Motor neuron (in vitro differentiated cells): ENCODE data around the gene TLR9. TPM values are rescaled to one million over a fixed set of nuclear protein-coding genes. Genes with fewer than 3 reads are reported as not detected.

Experiments
- ATAC-seq, 8 experiments: fragments of 200-7000 bp; cut with Tn5 transposase; replicated peaks in 6 of 8; 2 replicates each; pipeline ENCODE4 v1.8.0; 2021; ENCODE audit warnings: mild to moderate bottlenecking in 8 of 8, moderate library complexity in 8 of 8
- H3K27ac ChIP-seq, 2 donors: fragments of 250-450 bp; sonication (Bioruptor Pico); 2 replicates each; pipeline ENCODE4 v1.9.0; 2021; ENCODE audit warnings: antibody characterized with exemption in 2 of 2, mild to moderate bottlenecking in 2 of 2, moderate library complexity in 1 of 2
- H3K4me1 ChIP-seq, 2 donors: fragments of 250-450 bp; sonication (Bioruptor Pico); replicated peaks in 1 of 2; 2 replicates each; pipeline ENCODE4 v1.6.1; 2021; ENCODE audit warnings: antibody characterized with exemption in 2 of 2, mild to moderate bottlenecking in 2 of 2, moderate library complexity in 1 of 2
- H3K4me3 ChIP-seq, 5 donors: fragments of 250-450 bp; sonication (Bioruptor Pico); 2 replicates each; pipeline ENCODE4 v1.9.0; 2021; ENCODE audit warnings: antibody characterized with exemption in 5 of 5, mild to moderate bottlenecking in 5 of 5, moderate library complexity in 4 of 5
- WGBS, 10 experiments: fragments of 450-650 bp; shearing (Covaris generic); methylation state at CpG; one replicate each; pipeline ENCODE4 v1.0.0; 2022; 5-methylcytosine and 5-hydroxymethylcytosine counted together
- in situ Hi-C, 9 experiments: fragments of 400-800 bp; cut with MboI; loops; one replicate each; pipeline ENCODE4 v1.15.0; 2021; ENCODE audit warnings: low sequenced_read_pairs in 9 of 9, low pct_unique_long_range_greater_than_20kb in 2 of 9; ENCODE audit not compliant: unreplicated experiment in 9 of 9
- total RNA-seq, 8 experiments: library from RNA; unstranded; fragments of 300-600 nt; gene quantifications; 2 replicates each; pipeline versions ENCODE4 v1.2.3 to v1.2.4, GENCODE V29; 2022

TLR9 gene
- total RNA-seq, 8 experiments from 2014 or later = 0.08 to 0.29 (median 0.17) TPM; not detected in 2

DNA sequence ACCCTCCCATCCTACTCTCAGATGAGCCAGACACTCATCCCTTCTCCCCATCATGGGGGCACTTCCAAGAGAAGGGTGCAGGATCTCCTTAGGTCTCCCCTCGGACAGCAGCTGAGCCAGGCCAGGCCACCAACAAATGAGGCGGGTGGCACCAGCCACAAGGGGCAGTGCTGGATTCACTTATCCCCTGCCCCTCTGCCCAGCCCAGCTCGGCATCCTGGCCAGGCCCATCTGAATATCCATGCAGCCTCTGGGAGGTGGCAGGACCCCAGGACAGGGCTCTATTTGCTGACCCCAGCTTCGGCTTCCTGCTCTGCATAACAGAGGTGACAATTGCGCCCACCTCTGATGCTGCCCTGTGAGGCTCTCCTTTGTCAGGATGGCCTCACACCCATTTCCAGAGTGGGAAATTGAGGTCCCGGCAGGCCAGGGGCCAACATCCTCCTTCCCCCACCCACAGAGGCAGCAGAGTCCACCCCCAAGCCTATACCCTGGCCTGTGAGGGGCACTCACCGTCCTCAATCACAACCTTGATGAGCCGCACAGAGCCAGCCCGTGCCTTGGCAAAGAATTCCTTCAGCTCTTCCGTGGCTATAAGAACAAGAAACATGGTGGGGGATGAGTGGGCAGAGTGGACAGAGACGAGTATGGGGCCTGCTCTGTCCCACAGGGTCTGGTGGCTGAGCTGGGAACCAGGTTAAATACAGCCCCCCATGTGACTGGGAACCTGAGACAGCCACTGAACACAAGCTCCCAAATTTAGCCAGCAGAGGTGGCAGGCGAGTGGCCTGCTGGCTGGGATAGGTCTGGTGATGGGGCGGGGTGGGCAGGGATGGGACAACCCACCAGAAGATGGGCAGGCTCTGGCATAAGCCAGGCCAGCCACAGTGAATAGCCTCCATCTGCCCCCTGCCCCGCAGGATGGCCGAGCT, 9.3 kb upstream of the TLR9 start:
- no peak for ATAC-seq
- Histone ChIP-seq H3K4me1 (peaks cover 23 to 24% of the 10 kb centered on the region in 2 donors), H3K27ac (no peak overlapping the region), H3K4me3 (no peak overlapping the region)
- 53 to 100% (median 90%) methylated on average over 1 to 3 of the region's 15 CpGs; no CpG with 5 or more reads in 7 of the 10 experiments for WGBS, 10 experiments
- in situ Hi-C loops = no loop called here

DNA sequence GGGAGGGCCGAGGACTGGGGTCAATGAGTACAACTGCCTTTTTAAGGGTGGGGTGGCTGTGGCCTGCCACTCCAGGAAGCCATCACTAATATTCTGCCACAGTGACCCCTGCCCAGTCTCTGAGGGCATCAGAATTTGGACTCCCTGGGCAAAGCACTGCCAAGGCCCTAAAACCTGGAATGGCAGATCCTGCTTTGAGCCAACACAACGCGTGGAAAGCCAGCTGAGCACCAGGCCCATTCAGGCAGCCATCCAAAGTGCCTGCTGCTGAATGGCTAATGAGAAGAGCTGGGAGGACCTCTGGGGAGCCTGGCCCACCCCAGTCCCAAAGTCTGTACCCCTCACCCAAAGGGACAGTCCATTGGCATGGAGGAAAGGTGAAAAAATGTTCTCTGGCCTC, 8.5 kb upstream of the TLR9 start:
- H3K4me3 ChIP-seq = no peak overlapping the region
- peaks cover 22% of the 10 kb centered on the region in 2 donors for H3K4me1 ChIP-seq
- no peak for ATAC-seq
- WGBS, 10 experiments = 100% methylated on average over 1 to 2 of the region's 3 CpGs; no CpG with 5 or more reads in 7 of the 10 experiments
- no peak overlapping the region for H3K27ac ChIP-seq
- in situ Hi-C loops = no loop called here

DNA sequence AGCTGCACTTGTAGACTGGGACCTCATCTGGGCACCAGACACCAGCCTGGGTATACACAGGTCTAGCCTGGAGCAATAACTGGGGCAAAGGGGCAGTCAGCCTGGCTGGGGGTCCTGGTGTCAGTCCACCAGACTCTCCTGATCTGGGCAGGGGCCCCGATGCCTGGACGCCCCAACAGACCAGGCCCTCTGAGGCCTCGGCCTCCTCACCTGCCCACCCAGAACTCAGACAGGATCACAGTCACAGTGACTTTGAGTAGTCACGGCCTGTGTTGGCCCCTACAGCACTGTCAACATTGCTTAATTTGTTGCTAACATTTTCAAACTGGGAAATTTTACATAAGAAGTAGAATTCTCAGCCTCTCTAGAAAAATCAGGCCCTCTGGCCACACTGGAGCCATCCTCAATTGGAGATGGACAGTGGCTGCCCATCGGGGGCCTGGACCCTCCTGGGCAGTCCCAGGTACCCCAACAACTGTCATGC, 7.7 kb upstream of the TLR9 start:
- Histone ChIP-seq H3K27ac (no peak overlapping the region), H3K4me1 (peaks cover 20 to 22% of the 10 kb centered on the region in 2 donors), H3K4me3 (no peak overlapping the region)
- in situ Hi-C loops = no loop called here
- 90 to 100% methylated on average over 2 to 4 of the region's 5 CpGs; no CpG with 5 or more reads in 8 of the 10 experiments for WGBS, 10 experiments
- no peak for ATAC-seq

DNA sequence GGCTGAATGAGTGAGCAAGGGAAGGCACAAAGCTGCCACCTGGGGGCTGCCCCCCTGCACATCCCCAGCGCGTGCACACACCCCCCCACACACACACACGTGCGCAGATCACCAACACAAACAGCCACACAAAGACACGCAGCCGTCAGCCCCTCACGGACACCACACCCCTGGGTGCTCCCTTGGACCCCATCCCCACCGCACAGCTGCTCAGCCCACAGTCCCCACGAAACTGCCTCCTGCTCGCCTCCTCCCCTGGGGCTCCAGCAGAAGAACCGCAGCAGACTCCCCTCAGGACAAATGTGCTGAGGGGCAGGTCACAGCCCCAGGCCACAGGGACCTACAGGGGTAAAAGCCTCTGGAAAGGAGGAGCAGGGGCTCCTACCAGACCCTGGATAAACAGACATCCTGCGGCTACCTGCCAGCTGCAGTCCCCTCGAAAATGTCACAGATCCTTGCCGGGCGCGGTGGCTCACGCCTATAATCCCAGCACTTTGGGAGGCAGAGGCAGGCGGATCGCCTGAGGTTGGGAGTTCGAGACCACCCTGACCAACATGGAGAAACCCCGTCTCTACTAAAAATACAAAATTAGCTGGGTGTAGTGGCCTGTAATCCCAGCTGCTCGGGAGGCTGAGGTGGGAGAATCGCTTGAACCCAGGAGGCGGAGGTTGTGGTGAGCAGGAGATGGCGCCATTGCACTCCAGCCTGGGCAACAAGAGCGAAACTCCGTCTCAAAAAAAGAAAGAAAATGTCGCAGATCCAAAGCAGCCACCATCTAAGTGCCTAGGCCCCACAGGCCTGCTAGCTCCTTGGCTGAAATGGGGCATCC, 7.0 kb upstream of the TLR9 start:
- 78 to 100% (median 84%) methylated on average over 1 to 14 of the region's 28 CpGs; no CpG with 5 or more reads in 2 of the 10 experiments for WGBS, 10 experiments
- Histone ChIP-seq H3K4me3 (no peak overlapping the region), H3K4me1 (peaks cover 13 to 17% of the 10 kb centered on the region in 2 donors), H3K27ac (no peak overlapping the region)
- in situ Hi-C loops = no loop called here
- no peak for ATAC-seq

DNA sequence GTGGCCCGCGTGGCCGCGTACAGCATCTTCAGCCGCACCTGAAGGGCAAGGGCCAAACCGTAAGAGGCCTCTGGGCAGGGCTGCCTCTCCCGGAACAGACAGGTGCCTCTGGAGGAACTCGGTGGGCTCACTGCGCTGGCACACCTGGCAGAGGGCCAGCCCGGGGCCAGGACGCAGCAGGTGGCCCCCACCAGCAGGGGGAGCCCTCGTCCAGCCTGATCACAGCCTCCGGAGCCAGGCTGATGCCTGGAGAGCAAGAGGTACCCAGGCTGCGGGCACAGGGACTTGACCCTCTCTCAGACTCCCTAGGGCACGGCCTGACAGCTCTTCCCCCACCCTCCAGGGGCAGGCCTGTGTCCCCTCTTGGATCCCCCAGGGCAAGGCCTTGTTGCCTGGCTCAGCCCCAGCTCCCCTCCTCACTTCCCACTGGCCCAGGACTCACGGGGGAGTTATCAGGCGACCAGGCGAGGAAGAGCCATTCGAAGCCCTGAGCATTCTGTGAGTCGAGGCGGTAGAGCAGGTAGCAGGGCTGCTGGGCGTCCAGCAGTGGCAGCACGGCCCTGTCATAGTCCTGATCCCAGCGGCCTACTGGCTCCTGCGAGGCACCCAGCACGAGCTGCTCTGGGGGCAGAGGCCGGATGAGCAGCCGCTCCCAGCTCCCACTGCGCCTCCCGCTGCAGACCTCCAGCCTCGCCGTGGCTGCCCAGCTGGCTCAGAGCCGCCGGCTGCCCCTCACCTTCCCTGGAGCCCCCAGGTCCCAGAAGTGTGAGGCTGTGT, 6.2 kb upstream of the TLR9 start:
- H3K27ac ChIP-seq = no peak overlapping the region
- no peak overlapping the region for H3K4me3 ChIP-seq
- H3K4me1 ChIP-seq = peaks cover 5 to 9% of the 10 kb centered on the region in 2 donors
- WGBS, 10 experiments = 62 to 100% (median 90%) methylated on average over 4 to 15 of the region's 34 CpGs; no CpG with 5 or more reads in 6 of the 10 experiments
- ATAC-seq = peak in 7 of 8 experiments; percentile 27 to 84 (median 42)
- in situ Hi-C loops = no loop called here

DNA sequence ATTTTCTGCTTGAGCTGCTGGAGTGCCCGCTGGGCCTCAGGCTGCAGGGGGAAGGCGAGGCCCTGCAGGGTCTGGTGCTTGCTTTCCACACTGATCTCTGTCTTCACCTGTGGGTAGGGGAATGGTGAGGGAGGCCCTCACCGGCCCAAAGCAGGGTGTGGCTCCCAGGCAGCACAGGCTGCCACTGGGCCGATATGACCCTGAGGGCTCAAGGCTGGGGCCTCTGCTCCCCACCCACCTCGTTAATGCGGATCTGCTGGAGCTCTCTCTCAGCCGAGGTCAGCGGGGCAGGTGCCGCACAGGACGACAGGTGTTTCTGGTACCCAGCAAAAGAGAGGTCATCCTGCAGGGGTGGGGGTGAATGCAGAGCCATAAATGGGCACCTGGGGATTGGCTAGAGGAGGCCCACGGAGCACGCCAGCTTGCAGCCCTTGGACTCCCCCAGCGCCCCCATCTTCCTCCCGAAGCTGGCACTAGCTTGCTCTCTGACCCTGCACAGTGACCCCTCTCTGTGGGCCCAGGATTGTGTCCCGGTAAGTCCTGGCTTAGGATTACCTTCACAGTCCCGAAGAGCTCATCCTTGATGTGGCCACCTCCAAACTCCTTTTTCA, 5.5 kb upstream of the TLR9 start:
- no peak for ATAC-seq
- Histone ChIP-seq H3K4me3 (no peak overlapping the region), H3K27ac (no peak overlapping the region), H3K4me1 (peaks cover 0 to 3% of the 10 kb centered on the region in 2 donors)
- in situ Hi-C loops = no loop called here
- 62 to 100% (median 91%) methylated on average over 1 to 8 of the region's 16 CpGs; no CpG with 5 or more reads in 6 of the 10 experiments for WGBS, 10 experiments

DNA sequence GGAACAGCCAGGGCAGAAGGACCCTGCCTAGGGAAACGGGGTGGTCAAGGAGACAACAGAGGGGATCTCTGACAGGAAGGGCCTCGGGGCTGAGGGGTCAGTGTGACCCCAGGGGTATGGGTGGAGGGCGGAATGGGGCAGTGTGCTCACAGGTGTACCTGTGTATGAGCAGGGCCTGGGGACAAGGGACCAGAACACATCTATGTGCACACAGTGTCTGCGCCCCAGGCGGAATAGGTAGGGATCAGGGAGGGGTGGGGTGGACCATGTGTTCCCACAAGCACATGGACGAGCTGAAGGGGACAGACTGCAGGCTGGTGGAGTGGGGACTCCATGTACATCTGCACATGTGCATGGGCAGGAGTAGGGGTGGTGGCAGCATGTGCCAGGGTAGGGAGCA, 5.0 kb upstream of the TLR9 start:
- Histone ChIP-seq H3K4me1 (peaks cover 0 to 3% of the 10 kb centered on the region in 2 donors), H3K4me3 (no peak overlapping the region), H3K27ac (no peak overlapping the region)
- in situ Hi-C loops = no loop called here
- WGBS, 10 experiments = 100% methylated on average over 2 of the region's 6 CpGs; no CpG with 5 or more reads in 9 of the 10 experiments
- no peak for ATAC-seq

DNA sequence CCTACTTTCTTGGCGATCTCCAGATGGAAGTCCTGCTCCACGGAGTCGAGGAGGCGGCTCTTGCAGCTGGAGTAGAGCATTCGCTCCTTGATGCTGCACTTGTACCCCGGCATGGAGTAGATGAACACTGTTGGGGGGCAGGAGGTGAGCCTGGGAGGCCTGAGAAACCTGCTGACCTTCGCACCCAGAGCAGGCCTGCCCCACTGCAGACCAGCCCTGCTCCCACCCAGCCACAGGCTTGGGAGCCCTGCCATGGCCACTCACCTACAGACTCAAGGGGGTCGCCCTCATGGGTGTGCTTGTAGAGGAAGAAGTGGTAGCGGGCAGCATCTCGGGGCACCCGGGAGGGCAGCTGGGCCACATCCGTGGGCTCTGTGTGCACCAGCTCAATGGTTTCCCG, 4.2 kb upstream of the TLR9 start:
- Histone ChIP-seq H3K27ac (no peak overlapping the region), H3K4me3 (no peak overlapping the region), H3K4me1 (peaks cover 0 to 3% of the 10 kb centered on the region in 2 donors)
- in situ Hi-C loops = no loop called here
- no peak for ATAC-seq
- WGBS, 10 experiments = 85 to 94% (median 91%) methylated on average over 2 to 4 of the region's 13 CpGs; no CpG with 5 or more reads in 6 of the 10 experiments

DNA sequence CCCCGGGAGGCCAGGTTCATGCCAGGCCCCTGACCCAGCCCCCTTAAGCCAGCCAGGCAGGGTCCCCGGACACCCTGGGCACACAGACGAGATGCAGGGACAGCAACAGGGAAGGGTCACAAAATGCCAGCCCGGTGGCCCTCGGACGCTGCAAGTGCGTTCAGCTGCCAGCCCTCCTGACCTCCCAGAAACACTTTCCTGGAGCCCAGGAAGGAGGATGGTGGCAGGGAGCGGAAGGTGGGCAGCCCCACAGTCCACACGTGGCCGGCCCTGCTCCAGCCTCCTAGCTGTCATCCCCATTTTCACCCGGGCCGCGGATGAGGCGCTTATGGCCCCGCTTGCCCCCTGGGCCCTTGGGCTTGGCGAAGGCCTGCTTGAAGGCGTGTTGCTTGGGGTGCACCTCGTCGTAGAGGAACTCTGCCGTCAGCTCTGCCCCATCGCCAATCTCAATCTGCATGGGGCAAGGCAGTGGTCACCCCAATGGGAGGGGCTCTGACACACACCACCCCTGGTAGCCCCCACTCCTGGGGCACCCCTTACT, 3.4 kb upstream of the TLR9 start:
- WGBS, 10 experiments = 87 to 93% methylated on average over 3 of the region's 21 CpGs; no CpG with 5 or more reads in 8 of the 10 experiments
- Histone ChIP-seq H3K4me3 (no peak overlapping the region), H3K4me1 (peaks cover 0 to 3% of the 10 kb centered on the region in 2 donors), H3K27ac (no peak overlapping the region)
- in situ Hi-C loops = no loop called here
- no peak for ATAC-seq

DNA sequence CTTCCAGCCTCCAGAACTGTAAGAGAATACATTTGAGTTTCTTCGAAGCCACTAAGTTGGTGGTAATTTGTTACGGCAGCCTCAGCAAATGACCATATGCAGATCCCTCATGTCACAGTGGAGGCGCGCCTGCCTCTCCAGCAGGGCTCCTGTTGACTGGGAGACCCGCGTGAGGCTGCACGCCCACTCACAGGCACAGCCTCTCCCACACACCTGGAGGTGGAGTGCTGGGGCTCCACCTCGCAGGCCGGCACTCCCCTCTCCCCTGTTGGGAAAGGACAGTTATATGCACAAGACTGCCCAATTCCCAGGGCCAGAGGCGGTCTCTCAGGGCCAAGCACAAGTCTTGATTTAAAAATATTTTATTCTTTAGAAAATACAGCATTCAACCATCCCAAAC, 2.8 kb upstream of the TLR9 start:
- in situ Hi-C loops = no loop called here
- peaks cover 0 to 3% of the 10 kb centered on the region in 2 donors for H3K4me1 ChIP-seq
- no peak overlapping the region for H3K4me3 ChIP-seq
- ATAC-seq = no peak
- 70 to 100% (median 75%) methylated on average over 1 to 4 of the region's 10 CpGs; no CpG with 5 or more reads in 7 of the 10 experiments for WGBS, 10 experiments
- H3K27ac ChIP-seq = no peak overlapping the region

DNA sequence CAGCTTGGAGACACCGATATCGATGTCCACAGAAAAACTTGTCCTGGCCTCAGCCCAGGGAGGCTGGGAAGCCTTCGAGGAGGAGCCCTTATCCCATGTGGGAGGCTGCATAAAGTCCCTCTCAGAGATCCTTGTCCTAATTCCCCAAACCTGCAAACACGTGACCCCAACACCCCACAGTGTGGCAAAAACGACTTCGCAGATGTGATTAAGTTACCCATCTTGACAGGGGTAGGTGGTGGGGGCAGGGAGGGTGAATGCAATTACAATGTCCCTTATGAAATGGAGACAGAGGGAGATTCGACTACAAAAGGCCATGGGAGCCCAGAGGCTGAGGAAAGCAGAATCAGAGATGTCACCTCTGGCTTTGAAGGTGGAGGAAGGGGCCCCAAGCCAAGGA, 2.3 kb upstream of the TLR9 start:
- in situ Hi-C loops = no loop called here
- WGBS, 10 experiments = 40 to 70% (median 69%) methylated on average over 2 to 3 of the region's 7 CpGs; no CpG with 5 or more reads in 7 of the 10 experiments
- H3K27ac ChIP-seq = no peak overlapping the region
- H3K4me1 ChIP-seq = no peaks in the 10 kb centered on the region
- no peak overlapping the region for H3K4me3 ChIP-seq
- no peak for ATAC-seq

DNA sequence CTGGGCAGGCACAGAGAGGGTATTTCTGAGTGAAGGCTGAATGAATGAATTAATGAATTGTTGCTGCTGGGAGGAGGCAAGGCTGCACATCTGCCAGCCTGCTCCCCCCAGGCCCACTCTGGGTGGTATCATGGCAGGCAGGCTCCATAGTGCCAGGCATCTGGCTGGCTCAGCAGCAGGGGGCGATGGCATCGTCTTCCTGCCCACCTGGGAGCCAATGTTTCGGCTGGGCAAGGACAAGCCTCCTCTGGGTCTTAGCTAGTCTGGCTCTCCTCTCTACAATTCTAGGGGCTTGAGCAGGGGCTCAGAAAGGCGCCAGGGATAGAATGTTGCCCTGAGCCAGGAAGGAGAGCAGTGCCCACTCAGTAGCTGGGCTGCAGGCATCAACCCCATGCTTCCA, 1.7 kb upstream of the TLR9 start:
- Histone ChIP-seq H3K4me1 (no peaks in the 10 kb centered on the region), H3K4me3 (no peak overlapping the region), H3K27ac (no peak overlapping the region)
- WGBS, 10 experiments = 52 to 95% (median 80%) methylated on average over 3 of the region's 4 CpGs; no CpG with 5 or more reads in 7 of the 10 experiments
- in situ Hi-C loops = no loop called here
- no peak for ATAC-seq
